ENCODE measurements around the gene VPS13D.

VPS13D gene

GRCh38 chr1:12232221-12232620 lies 2.4 kb downstream of the VPS13D start:
- no peak for DNase-seq (ENCODE audit: low spot score)

GRCh38 chr1:12244078-12244477 lies 14.2 kb downstream of the VPS13D start:
- no peak for DNase-seq (ENCODE audit: low spot score)

- DNase-seq (ENCODE audit: low spot score) = no peak
Observed at GRCh38 chr1:12244585-12244984, 14.8 kb downstream of the VPS13D start.

- no peak for DNase-seq (ENCODE audit: low spot score)
Observed at GRCh38 chr1:12245116-12245515, 15.3 kb downstream of the VPS13D start.

GRCh38 chr1:12245733-12246132 lies 15.9 kb downstream of the VPS13D start:
- no peak for DNase-seq (ENCODE audit: low spot score)

GRCh38 chr1:12246584-12246983 lies 16.8 kb downstream of the VPS13D start:
- no peak for DNase-seq (ENCODE audit: low spot score)

GRCh38 chr1:12249181-12249580 lies 19.4 kb downstream of the VPS13D start:
- no peak for DNase-seq (ENCODE audit: low spot score)

GRCh38 chr1:12249748-12250147 lies 19.9 kb downstream of the VPS13D start:
- no peak for DNase-seq (ENCODE audit: low spot score)

- DNase-seq (ENCODE audit: low spot score) = no peak
Observed at GRCh38 chr1:12251442-12251841, 21.6 kb downstream of the VPS13D start.

- DNase-seq (ENCODE audit: low spot score) = no peak
Observed at GRCh38 chr1:12255913-12256312, 26.1 kb downstream of the VPS13D start.

- no peak for DNase-seq (ENCODE audit: low spot score)
Observed at GRCh38 chr1:12258272-12258671, 28.4 kb downstream of the VPS13D start.

GRCh38 chr1:12269351-12269750 lies 39.5 kb downstream of the VPS13D start:
- DNase-seq (ENCODE audit: low spot score) = no peak

GRCh38 chr1:12271033-12271432 lies 41.2 kb downstream of the VPS13D start:
- DNase-seq (ENCODE audit: low spot score) = no peak

- DNase-seq (ENCODE audit: low spot score) = no peak
Observed at GRCh38 chr1:12272770-12273169, 42.9 kb downstream of the VPS13D start.

GRCh38 chr1:12275370-12275769 lies 45.5 kb downstream of the VPS13D start:
- DNase-seq (ENCODE audit: low spot score) = peak; percentile 31

GRCh38 chr1:12276225-12276624 lies 46.4 kb downstream of the VPS13D start:
- DNase-seq (ENCODE audit: low spot score) = peak; percentile 32

GRCh38 chr1:12279003-12279402 lies 49.2 kb downstream of the VPS13D start:
- no peak for DNase-seq (ENCODE audit: low spot score)

GRCh38 chr1:12279728-12280464 lies 50.1 kb downstream of the VPS13D start:
- no peak for DNase-seq (ENCODE audit: low spot score)

GRCh38 chr1:12282142-12282541 lies 52.3 kb downstream of the VPS13D start:
- no peak for DNase-seq (ENCODE audit: low spot score)

GRCh38 chr1:12284486-12284885 lies 54.7 kb downstream of the VPS13D start:
- DNase-seq (ENCODE audit: low spot score) = no peak

- no peak for DNase-seq (ENCODE audit: low spot score)
Observed at GRCh38 chr1:12285496-12286143, 55.8 kb downstream of the VPS13D start.

GRCh38 chr1:12287869-12288268 lies 58.0 kb downstream of the VPS13D start:
- no peak for DNase-seq (ENCODE audit: low spot score)

- DNase-seq (ENCODE audit: low spot score) = no peak
Observed at GRCh38 chr1:12290828-12291227, 61.0 kb downstream of the VPS13D start.

- no peak for DNase-seq (ENCODE audit: low spot score)
Observed at GRCh38 chr1:12293416-12293815, 63.6 kb downstream of the VPS13D start.
